Left forelimb (tissue), 1 donor: Measurements from ENCODE around the gene OR1L8.
"Not testable (repeated sequence)": the region's sequence is repeated elsewhere in the genome, so short reads cannot be mapped to it uniquely, and the experiment has no call there.

Experiments used
- DNase-seq: peaks from one replicate; pipeline ENCODE4 v3.0.0-alpha.2; 2018; ENCODE audit warnings: low spot score

The OR1L8 gene

DNA sequence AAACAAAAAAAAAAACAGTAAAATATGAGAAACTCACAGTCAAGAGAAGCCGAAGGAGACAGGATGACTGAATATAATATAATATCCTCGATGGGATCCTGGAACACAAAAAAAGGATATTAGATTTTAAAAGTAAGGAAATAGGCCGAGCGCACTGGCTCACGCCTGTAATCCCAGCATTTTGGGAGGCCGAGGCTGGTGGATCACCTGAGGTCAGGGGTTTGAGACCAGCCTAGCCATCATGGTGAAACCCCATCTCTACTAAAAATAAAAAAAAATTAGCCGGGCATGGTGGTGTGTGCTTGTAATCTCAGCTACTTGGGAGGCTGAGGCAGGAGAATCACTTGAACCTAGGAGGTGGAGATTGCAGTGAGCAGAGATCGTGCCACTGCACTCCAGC, at the start of gene OR1L8:
OR1L8 (minus strand) TSS at position 101 of the 400 bp plus-strand sequence. CDS start 14,907 bp downstream, outside the sequence.
- DNase-seq: not testable (repeated sequence)

- no peak for DNase-seq
Observed at GRCh38 chr9:122619996-122620395, 36.8 kb upstream of the OR1L8 start.

DNA sequence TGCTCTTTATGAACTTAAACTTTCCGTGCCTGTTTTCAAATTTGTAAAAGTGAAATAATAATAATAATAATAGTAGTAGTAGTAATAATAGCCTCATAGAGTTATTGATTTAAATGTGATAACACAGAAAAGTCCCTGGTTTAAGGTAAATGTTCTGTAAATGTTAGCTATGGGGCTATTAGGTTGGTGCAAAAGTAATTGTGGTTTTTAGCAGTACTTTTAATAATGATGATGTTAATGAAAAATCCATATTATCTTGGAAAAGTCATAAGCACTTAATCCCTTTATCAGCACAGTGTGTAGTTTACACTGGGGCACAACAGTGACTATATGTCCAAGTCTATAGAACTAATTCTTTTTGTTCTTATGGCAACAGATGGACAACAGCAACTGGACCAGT, 31.2 kb upstream of the OR1L8 start, which contains the start of gene OR1Q1:
OR1Q1 (plus strand) TSS at position 377 of the 400 bp plus-strand sequence; CDS start at position 377, 0 bp downstream.
- DNase-seq: no peak

GRCh38 chr9:122609804-122610203, 26.6 kb upstream of the OR1L8 start:
- DNase-seq: no peak

GRCh38 chr9:122606587-122606986, 23.4 kb upstream of the OR1L8 start:
- DNase-seq: no peak

GRCh38 chr9:122605691-122606090, 22.5 kb upstream of the OR1L8 start:
- DNase-seq: no peak

DNA sequence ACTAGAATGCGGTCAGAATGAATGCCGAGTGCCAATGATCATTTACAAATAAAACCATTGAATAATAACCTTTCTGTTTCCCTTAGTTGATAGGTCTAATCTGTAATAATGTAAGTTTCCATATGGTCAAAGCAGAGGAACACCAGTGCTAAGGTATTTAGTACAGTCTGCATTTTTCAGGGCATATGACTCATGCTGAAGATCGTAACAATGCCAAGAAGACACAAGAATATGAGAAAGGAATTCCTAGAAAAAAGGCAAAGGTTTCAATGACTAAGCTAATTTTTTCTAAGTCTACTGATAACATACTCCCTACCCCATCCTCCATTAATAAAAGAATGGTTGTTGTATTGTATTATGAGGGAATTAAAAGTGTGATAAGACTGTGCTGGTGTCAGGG, 2.8 kb downstream of the OR1L8 start:
- DNase-seq: no peak

GRCh38 chr9:122579874-122580273, 3.3 kb downstream of the OR1L8 start:
- no peak for DNase-seq

DNA sequence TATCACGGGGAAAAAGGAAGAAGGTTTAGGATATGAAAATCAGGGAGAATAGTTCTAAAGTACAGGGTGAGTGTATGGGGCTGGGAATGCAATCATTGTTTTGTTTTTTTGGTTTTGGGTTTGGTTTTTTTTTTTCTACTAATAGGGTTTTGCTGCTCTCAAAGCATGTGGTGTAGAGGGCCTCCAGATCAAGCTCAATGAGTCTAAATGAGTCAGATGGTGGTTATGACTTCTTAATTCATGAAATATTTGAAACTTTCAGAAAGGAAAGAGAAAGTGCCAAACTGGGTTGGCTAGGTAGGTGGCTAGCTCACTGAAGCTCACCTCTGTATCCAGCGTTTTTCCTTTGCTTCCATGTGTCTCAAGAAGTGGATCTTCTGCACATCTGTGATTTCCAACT, 10.7 kb downstream of the OR1L8 start:
- DNase-seq: no peak

- no peak for DNase-seq
Observed at GRCh38 chr9:122567901-122568300, 15.3 kb downstream of the OR1L8 start.

GRCh38 chr9:122562134-122562760, 20.9 kb downstream of the OR1L8 start:
- DNase-seq: no peak

DNA sequence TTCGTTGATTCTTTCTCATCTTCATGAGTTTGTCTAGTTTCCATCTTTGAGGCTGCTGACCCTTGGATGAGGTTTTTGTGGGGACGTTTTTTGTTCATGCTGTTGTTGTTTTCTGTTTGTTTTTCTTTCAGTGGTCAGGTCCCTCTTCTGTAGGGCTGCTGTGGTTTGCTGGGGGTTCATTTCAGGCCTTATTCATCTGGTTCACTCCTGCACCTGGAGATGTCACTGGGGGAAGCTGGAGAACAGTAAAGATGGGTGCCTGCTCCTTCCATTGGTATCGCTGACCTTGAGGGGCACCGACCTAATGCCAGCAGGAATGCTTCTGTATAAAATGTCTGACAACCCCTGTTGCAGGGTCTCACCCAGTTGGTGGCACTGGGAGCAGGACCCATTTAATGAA, 21.7 kb downstream of the OR1L8 start:
- no peak for DNase-seq

DNA sequence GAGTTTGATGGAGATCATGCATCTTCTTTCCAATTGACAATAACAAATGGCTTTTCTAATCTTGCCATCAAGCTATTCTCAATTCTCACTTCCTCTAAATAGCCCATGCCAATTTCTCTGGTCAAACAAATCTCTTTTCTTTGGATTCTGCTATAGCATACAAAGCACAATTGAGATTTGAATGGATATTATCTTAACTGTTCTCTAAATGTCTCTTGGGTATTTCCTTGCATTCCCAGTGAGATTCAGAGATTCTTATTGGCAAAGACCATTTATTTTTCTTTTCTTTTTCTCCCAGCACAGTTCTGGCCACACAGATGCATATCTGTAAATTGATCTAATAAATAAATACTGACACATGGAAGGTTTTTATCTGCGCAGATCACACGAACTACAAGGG, 30.4 kb downstream of the OR1L8 start, which contains the start of gene OR1N2:
OR1N2 (plus strand) TSS at position 301 of the 400 bp plus-strand sequence. CDS start 100 bp downstream, outside the sequence.
- DNase-seq: no peak

DNA sequence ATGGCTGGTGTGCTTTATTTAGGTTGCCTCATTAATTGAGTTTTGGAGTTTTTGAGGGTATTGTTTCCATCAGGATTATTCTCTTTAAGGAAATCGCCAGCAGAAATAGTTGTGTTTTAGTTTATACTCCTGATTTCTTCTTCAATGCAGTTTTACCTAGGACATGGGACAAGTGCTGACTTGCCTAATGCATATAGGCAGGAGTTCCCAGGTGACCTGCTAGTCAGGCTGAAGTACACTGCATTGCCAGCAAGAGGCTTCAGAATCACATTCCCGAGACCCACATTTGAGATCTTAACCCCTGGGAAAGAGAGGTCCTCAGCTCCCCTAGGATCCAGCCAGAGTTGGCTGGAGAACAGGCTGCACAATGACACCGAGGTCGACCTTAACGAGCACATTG, 31.8 kb downstream of the OR1L8 start:
- DNase-seq: no peak

- DNase-seq: no peak
Observed at GRCh38 chr9:122546196-122546595, 37.0 kb downstream of the OR1L8 start.

DNA sequence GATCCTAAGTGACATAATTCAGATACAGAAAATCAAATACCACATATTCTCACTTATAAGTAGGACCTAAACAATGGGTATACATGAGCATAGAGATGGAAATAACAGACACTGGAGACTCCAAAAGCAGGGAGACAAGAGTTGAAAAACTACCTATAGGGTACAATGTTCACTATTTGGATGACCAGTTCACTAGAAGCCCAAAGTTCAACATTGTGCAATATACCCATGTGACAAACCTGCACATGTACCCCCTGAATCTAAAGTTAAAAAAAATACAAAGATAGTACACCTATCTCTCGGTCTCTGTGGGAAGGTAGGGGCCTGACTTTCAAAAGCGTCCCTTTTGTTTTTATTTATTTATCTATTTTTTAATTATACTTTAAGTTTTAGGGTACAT, 44.4 kb downstream of the OR1L8 start:
- DNase-seq: no peak

DNA sequence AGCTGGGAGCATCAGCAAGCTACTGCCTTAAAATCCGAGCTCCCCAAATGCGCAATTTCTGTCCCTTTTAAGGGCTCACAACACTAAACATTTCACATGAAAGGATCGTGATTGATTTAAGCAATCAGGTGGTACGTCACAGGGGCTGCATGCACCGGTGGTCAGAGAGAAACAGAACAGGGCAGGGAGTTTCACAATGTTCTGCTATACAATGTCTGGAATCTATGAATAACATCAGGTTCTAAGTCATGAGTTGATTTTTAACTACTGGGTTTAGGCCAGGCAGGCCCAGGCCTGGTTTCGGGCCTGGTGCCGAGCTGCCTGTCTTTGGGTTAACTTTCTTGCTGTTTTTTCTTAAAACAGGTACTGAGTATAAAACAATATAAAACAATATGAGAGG, 46.1 kb downstream of the OR1L8 start:
- DNase-seq: not testable (repeated sequence)

- DNase-seq: no peak
Observed at GRCh38 chr9:122536134-122536533, 47.0 kb downstream of the OR1L8 start.

DNA sequence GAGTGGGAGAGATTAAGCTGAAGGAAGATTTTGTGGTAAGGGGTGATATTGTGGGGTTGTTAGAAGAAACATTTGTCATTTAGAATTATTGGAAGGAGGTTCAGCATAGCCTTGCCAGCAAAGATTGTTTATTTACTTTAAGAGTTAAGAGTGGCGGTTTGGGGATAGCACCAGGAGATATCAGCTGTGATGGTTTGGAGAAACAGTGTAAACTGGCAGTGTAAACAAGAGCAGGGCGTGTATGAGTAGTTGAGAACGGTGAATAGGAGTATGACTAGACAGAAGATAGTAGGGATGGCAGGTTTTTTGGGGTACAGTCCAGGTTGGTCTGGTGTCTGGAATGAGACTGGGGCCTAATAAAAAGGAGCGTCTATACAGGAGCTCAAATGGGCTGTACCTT, 52.0 kb downstream of the OR1L8 start:
- not testable (repeated sequence) for DNase-seq

GRCh38 chr9:122527193-122527592, 56.0 kb downstream of the OR1L8 start, which contains the start of gene OR1N1:
OR1N1 (minus strand) TSS chr9:122527293; CDS start chr9:122527293, 0 bp downstream.
- DNase-seq: no peak

DNA sequence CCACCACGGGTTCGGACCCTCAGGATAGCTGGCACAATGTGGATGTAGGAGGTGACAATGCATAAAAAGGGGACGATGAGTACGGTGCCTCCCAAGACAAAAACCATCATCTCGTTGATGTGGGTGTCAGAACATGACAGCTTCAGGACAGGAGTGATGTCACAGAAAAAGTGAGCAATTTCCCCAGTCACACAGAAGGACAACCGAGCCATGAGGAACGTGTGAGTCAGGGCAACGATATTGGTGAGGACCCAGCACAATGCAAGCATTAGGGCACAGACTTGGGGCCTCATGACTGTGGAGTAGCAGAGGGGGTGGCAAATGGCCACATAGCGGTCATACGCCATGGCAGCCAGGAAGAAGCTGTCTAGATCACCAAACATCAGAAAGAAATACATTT, 56.6 kb downstream of the OR1L8 start:
- no peak for DNase-seq

GRCh38 chr9:122519376-122519775, 63.8 kb downstream of the OR1L8 start:
- no peak for DNase-seq

GRCh38 chr9:122518841-122519240, 64.3 kb downstream of the OR1L8 start, which contains the start of gene OR1J4:
OR1J4 (plus strand) TSS chr9:122519141; CDS start chr9:122519141, 0 bp downstream.
- no peak for DNase-seq

DNA sequence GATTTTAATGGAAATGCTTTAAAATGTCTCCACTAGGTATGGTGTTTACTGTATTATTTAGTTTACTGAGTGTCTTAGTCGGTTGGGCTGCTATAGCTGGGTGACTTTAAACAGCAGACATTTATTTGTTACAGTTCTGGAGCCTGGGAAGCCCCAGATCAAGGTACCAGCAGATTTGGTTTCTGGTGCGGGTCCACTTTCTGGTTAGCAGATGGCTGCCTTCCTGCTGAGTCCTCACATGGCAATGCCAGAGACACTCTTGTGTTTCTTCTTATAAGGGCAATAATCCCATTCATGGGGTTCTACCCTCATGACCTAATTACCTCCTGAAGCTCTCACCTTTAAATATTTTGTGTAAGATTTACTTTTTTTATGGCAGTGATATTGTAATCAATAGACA, 65.0 kb downstream of the OR1L8 start:
- no peak for DNase-seq
